ENCODE results near the gene AATK. TPM values are rescaled to one million over a fixed set of nuclear protein-coding genes. Genes with fewer than 3 reads are reported as not detected.
"Not testable (repeated sequence)": the region's sequence is repeated elsewhere in the genome, so short reads cannot be mapped to it uniquely, and the experiment has no call there.

AATK gene
- total RNA-seq, 1 experiment from 2014 or later: 7.5 TPM

- no peak for DNase-seq (ENCODE audit: low spot score)
- in situ Hi-C loops (cut with HindIII; ENCODE audit: low sequenced_read_pairs): no loop called here
Observed at GRCh38 chr17:81153340-81153803, 12.6 kb downstream of the AATK start.

GRCh38 chr17:81152288-81152828, 13.7 kb downstream of the AATK start:
- in situ Hi-C loops (cut with HindIII; ENCODE audit: low sequenced_read_pairs): no loop called here
- DNase-seq (ENCODE audit: low spot score): no peak

- in situ Hi-C loops (cut with HindIII; ENCODE audit: low sequenced_read_pairs): no loop called here
- no peak for DNase-seq (ENCODE audit: low spot score)
Observed at GRCh38 chr17:81151278-81151677, 14.7 kb downstream of the AATK start.

- in situ Hi-C loops (cut with HindIII; ENCODE audit: low sequenced_read_pairs): no loop called here
- no peak for DNase-seq (ENCODE audit: low spot score)
Observed at GRCh38 chr17:81150377-81151077, 15.5 kb downstream of the AATK start.

GRCh38 chr17:81148986-81149533, 17.0 kb downstream of the AATK start:
- in situ Hi-C loops (cut with HindIII; ENCODE audit: low sequenced_read_pairs): no loop called here
- no peak for DNase-seq (ENCODE audit: low spot score)

GRCh38 chr17:81148571-81148970, 17.4 kb downstream of the AATK start:
- DNase-seq (ENCODE audit: low spot score): no peak
- in situ Hi-C loops (cut with HindIII; ENCODE audit: low sequenced_read_pairs): no loop called here

GRCh38 chr17:81147701-81148100, 18.3 kb downstream of the AATK start:
- in situ Hi-C loops (cut with HindIII; ENCODE audit: low sequenced_read_pairs): no loop called here

GRCh38 chr17:81146208-81146607, 19.8 kb downstream of the AATK start:
- in situ Hi-C loops (cut with HindIII; ENCODE audit: low sequenced_read_pairs); DNase-seq (ENCODE audit: low spot score): not testable (repeated sequence)

More at GRCh38 chr17:81147701-81148100, 18.3 kb downstream of the AATK start:
- DNase-seq (ENCODE audit: low spot score): no peak

GRCh38 chr17:81144423-81144781, 21.6 kb downstream of the AATK start:
- in situ Hi-C loops (cut with HindIII; ENCODE audit: low sequenced_read_pairs): loop anchor here (5.0 kb wide), 1 partner anchor 43 kb away; no protein-coding TSS in a partner anchor
- no peak for DNase-seq (ENCODE audit: low spot score)

GRCh38 chr17:81143717-81144422, 22.2 kb downstream of the AATK start:
- in situ Hi-C loops (cut with HindIII; ENCODE audit: low sequenced_read_pairs): loop anchor here (5.0 kb wide), 1 partner anchor 43 kb away; no protein-coding TSS in a partner anchor
- DNase-seq (ENCODE audit: low spot score): no peak

GRCh38 chr17:81143200-81143527, 22.9 kb downstream of the AATK start:
- in situ Hi-C loops (cut with HindIII; ENCODE audit: low sequenced_read_pairs): loop anchor here (5.0 kb wide), 1 partner anchor 44 kb away; no protein-coding TSS in a partner anchor
- DNase-seq (ENCODE audit: low spot score): no peak

- in situ Hi-C loops (cut with HindIII; ENCODE audit: low sequenced_read_pairs): loop anchor here (5.0 kb wide), 1 partner anchor 45 kb away; no protein-coding TSS in a partner anchor
- DNase-seq (ENCODE audit: low spot score): peak; percentile 81
Observed at GRCh38 chr17:81142301-81143199, 23.5 kb downstream of the AATK start.

GRCh38 chr17:81140695-81141094, 25.3 kb downstream of the AATK start:
- no peak for DNase-seq (ENCODE audit: low spot score)
- in situ Hi-C loops (cut with HindIII; ENCODE audit: low sequenced_read_pairs): loop anchor here (5.0 kb wide), 1 partner anchor 47 kb away; no protein-coding TSS in a partner anchor

- no peak for DNase-seq (ENCODE audit: low spot score)
- in situ Hi-C loops (cut with HindIII; ENCODE audit: low sequenced_read_pairs): loop anchor here (5.0 kb wide), 1 partner anchor 47 kb away; no protein-coding TSS in a partner anchor
Observed at GRCh38 chr17:81140018-81140417, 26.0 kb downstream of the AATK start.

GRCh38 chr17:81139428-81139827, 26.6 kb downstream of the AATK start:
- in situ Hi-C loops (cut with HindIII; ENCODE audit: low sequenced_read_pairs): no loop called here
- no peak for DNase-seq (ENCODE audit: low spot score)

GRCh38 chr17:81138500-81138899, 27.5 kb downstream of the AATK start:
- no peak for DNase-seq (ENCODE audit: low spot score)

GRCh38 chr17:81138083-81138482, 27.9 kb downstream of the AATK start:
- no peak for DNase-seq (ENCODE audit: low spot score)

More at GRCh38 chr17:81138500-81138899, 27.5 kb downstream of the AATK start:
- in situ Hi-C loops (cut with HindIII; ENCODE audit: low sequenced_read_pairs): no loop called here

GRCh38 chr17:81137248-81137647, 28.8 kb downstream of the AATK start:
- in situ Hi-C loops (cut with HindIII; ENCODE audit: low sequenced_read_pairs): no loop called here
- no peak for DNase-seq (ENCODE audit: low spot score)

More at GRCh38 chr17:81138083-81138482, 27.9 kb downstream of the AATK start:
- in situ Hi-C loops (cut with HindIII; ENCODE audit: low sequenced_read_pairs): no loop called here

- in situ Hi-C loops (cut with HindIII; ENCODE audit: low sequenced_read_pairs): no loop called here
- no peak for DNase-seq (ENCODE audit: low spot score)
Observed at GRCh38 chr17:81136366-81136765, 29.7 kb downstream of the AATK start.

Measured in G401 (cell line).